WTC11 (cell line): ENCODE measurements around the gene PDK2. TPM values are rescaled to one million over a fixed set of nuclear protein-coding genes. Genes with fewer than 3 reads are reported as not detected.

Source experiments
- ATAC-seq: fragments of 200-7000 bp; cut with Tn5 transposase; 2 replicates; pipeline ENCODE4 v1.10.0; 2021; ENCODE audit warnings: mild to moderate bottlenecking, moderate library complexity
- CTCF ChIA-PET: fragments of 300-600 bp; sonication (Branson Sonifier 250); formaldehyde crosslinking; loops from one replicate; lab custom pipeline; 2021; ENCODE audit warnings: antibody characterized with exemption; lab: Charles Lee
- POLR2A ChIA-PET: fragments of 350-600 bp; sonication (Branson Sonifier 250); formaldehyde crosslinking; loops from one replicate; lab custom pipeline; 2021; ENCODE audit warnings: antibody characterized with exemption; lab: Charles Lee
- DNase-seq: peaks from one replicate; pipeline ENCODE4 v3.0.0; 2021; ENCODE audit warnings: low spot score
- H3K27ac Mint-ChIP-seq: 2 replicates; pipeline ENCODE4 v1.8.0; 2021; ENCODE audit warnings: mixed read lengths
- H3K27me3 Mint-ChIP-seq: 2 replicates; pipeline ENCODE4 v1.8.0; 2021; ENCODE audit warnings: low read depth, mild to moderate bottlenecking, moderate library complexity, mixed read lengths
- H3K36me3 Mint-ChIP-seq: 2 replicates; pipeline ENCODE4 v1.8.0; 2021; ENCODE audit warnings: mixed read lengths
- H3K4me1 Mint-ChIP-seq: 2 replicates; pipeline ENCODE4 v1.8.0; 2022; ENCODE audit warnings: mixed read lengths
- H3K4me3 Mint-ChIP-seq: 2 replicates; pipeline ENCODE4 v1.8.0; 2021; ENCODE audit warnings: mild to moderate bottlenecking, moderate library complexity, mixed read lengths
- H3K9me3 Mint-ChIP-seq: 2 replicates; pipeline ENCODE4 v1.8.0; 2021; ENCODE audit warnings: mixed read lengths
- CBFB ChIP-seq: sonication (generic); formaldehyde crosslinking; IDR thresholded peaks from 2 replicates; pipeline ENCODE4 v1.8.1; 2022; ENCODE audit warnings: mild to moderate bottlenecking, low read depth, missing genetic modification reagents
- CREB1 ChIP-seq: sonication (generic); formaldehyde crosslinking; IDR thresholded peaks from 2 replicates; pipeline ENCODE4 v1.8.0; 2023; ENCODE audit warnings: mild to moderate bottlenecking, missing genetic modification reagents
- ERG ChIP-seq: fragments of 250-450 bp; sonication (Bioruptor Pico); IDR thresholded peaks from 2 replicates; pipeline ENCODE4 v1.8.0; 2021; ENCODE audit warnings: mild to moderate bottlenecking
- GABPB1 ChIP-seq: sonication (generic); formaldehyde crosslinking; IDR thresholded peaks from 2 replicates; pipeline ENCODE4 v1.8.1; 2023; ENCODE audit warnings: mild to moderate bottlenecking, missing genetic modification reagents
- GRHL2 ChIP-seq: fragments of 250-450 bp; sonication (Bioruptor Pico); IDR thresholded peaks from 2 replicates; pipeline ENCODE4 v1.8.0; 2022; ENCODE audit warnings: mild to moderate bottlenecking, moderate library complexity; ENCODE audit not compliant: insufficient replicate concordance, severe bottlenecking
- HMGA2 ChIP-seq: fragments of 250-450 bp; sonication (Bioruptor Pico); IDR thresholded peaks from 2 replicates; pipeline ENCODE4 v1.4.0; 2021; ENCODE audit warnings: mild to moderate bottlenecking, moderate library complexity
- IRF2 ChIP-seq: sonication (generic); formaldehyde crosslinking; IDR thresholded peaks from 2 replicates; pipeline ENCODE4 v1.8.0; 2022; ENCODE audit warnings: low read depth, missing genetic modification reagents, borderline replicate concordance
- NFATC4 ChIP-seq: fragments of 250-450 bp; sonication (Bioruptor Pico); IDR thresholded peaks from 2 replicates; pipeline ENCODE4 v1.9.0; 2021; ENCODE audit warnings: mild to moderate bottlenecking
- NFE2L1 ChIP-seq: sonication (generic); formaldehyde crosslinking; IDR thresholded peaks from 2 replicates; pipeline ENCODE4 v1.8.1; 2023; ENCODE audit warnings: missing genetic modification reagents
- NR1H2 ChIP-seq: sonication (generic); formaldehyde crosslinking; IDR thresholded peaks from 2 replicates; pipeline ENCODE4 v1.9.0; 2021; ENCODE audit warnings: mild to moderate bottlenecking, moderate library complexity, missing genetic modification reagents
- NR3C1 ChIP-seq: sonication (generic); formaldehyde crosslinking; conservative IDR thresholded peaks from 2 replicates; pipeline ENCODE4 v1.8.1; 2023; ENCODE audit warnings: low read depth, mild to moderate bottlenecking, missing genetic modification reagents
- RORB ChIP-seq: fragments of 250-450 bp; sonication (Bioruptor Pico); IDR thresholded peaks from 2 replicates; pipeline ENCODE4 v1.9.0; 2021; ENCODE audit warnings: mild to moderate bottlenecking
- SMAD4 ChIP-seq: sonication (generic); formaldehyde crosslinking; IDR thresholded peaks from 2 replicates; pipeline ENCODE4 v1.8.0; 2022; ENCODE audit warnings: mild to moderate bottlenecking, missing genetic modification reagents
- TEAD1 ChIP-seq: sonication (generic); formaldehyde crosslinking; IDR thresholded peaks from 2 replicates; pipeline ENCODE4 v1.8.0; 2022; ENCODE audit warnings: mild to moderate bottlenecking, missing genetic modification reagents
- TEAD4 ChIP-seq: sonication (generic); formaldehyde crosslinking; IDR thresholded peaks from 2 replicates; pipeline ENCODE4 v1.8.0; 2022; ENCODE audit warnings: mild to moderate bottlenecking, missing genetic modification reagents
- USF1 ChIP-seq: sonication (generic); formaldehyde crosslinking; IDR thresholded peaks from 2 replicates; pipeline ENCODE4 v1.8.0; 2022; ENCODE audit warnings: mild to moderate bottlenecking, missing genetic modification reagents
- ZNF232 ChIP-seq: sonication (generic); formaldehyde crosslinking; IDR thresholded peaks from 2 replicates; pipeline ENCODE4 v1.8.0; 2022; ENCODE audit warnings: mild to moderate bottlenecking, missing genetic modification reagents
- ZNF396 ChIP-seq: fragments of 250-450 bp; sonication (Bioruptor Pico); IDR thresholded peaks from 2 replicates; pipeline ENCODE4 v1.8.0; 2021; ENCODE audit warnings: mild to moderate bottlenecking, moderate library complexity, borderline replicate concordance
- ZNF671 ChIP-seq: fragments of 250-450 bp; sonication (Bioruptor Pico); IDR thresholded peaks from 2 replicates; pipeline ENCODE4 v1.8.0; 2021; ENCODE audit warnings: mild to moderate bottlenecking
- ZSCAN18 ChIP-seq: fragments of 250-450 bp; sonication (Bioruptor Pico); IDR thresholded peaks from 2 replicates; pipeline ENCODE4 v2.1.2; 2022; ENCODE audit warnings: mild to moderate bottlenecking, moderate library complexity
- total RNA-seq: library from RNA; stranded (reverse); gene quantifications from 3 replicates; pipeline ENCODE4 v1.2.3, GENCODE V29; 2021
- TF ChIP-seq, protein P1 (sequence below): sonication (generic); formaldehyde crosslinking; IDR thresholded peaks from 2 replicates; pipeline ENCODE4 v1.8.0; 2023; ENCODE audit warnings: missing genetic modification reagents, mild to moderate bottlenecking, borderline replicate concordance

The PDK2 gene
- total RNA-seq, 1 experiment from 2014 or later = 16.6 TPM

DNA sequence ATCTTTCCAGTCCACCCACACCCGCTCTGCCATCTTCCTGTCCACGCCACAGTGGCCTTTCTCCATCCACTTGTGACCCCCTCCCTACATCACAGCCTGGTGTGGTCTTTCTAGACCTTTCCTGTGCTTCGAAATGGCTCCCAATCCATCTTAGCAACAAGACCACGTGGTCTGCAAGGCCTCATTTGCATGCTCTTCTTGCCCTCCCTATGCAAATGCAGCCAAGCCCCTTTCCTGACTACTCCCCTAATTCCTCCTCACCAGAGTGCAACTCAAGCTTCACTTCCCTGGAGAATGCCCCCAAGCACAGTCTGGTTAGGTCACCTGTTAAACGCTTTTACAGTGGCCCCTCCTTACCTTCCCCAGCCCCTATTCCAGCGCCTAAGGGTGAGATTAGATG, 49.2 kb downstream of the PDK2 start:
- POLR2A ChIA-PET = no interaction called here

GRCh38 chr17:50144845-50145531, 49.8 kb downstream of the PDK2 start:
- no peak overlapping the region for H3K27ac Mint-ChIP-seq
- H3K9me3 Mint-ChIP-seq = no peaks in the 10 kb centered on the region
- DNase-seq (no peak), ATAC-seq (no peak)
- TF ChIP-seq ZNF232 (CRISPR knock-in tag) (no peak), HMGA2 (no peak), USF1 (no peak), RORB (no peak), NFE2L1 (CRISPR knock-in tag) (no peak), CREB1 (no peak), ZNF396 (CRISPR knock-in tag) (no peak), SMAD4 (no peak), CBFB (CRISPR knock-in tag) (no peak), ZNF671 (CRISPR knock-in tag) (no peak), ERG (CRISPR knock-in tag) (no peak), NR1H2 (CRISPR knock-in tag) (no peak), TEAD4 (CRISPR knock-in tag) (no peak), ZSCAN18 (CRISPR knock-in tag) (no peak), GRHL2 (CRISPR knock-in tag) (no peak), IRF2 (no peak)
- H3K4me1 Mint-ChIP-seq = peaks cover 37% of the 10 kb centered on the region
- POLR2A ChIA-PET = no interaction called here
- H3K4me3 Mint-ChIP-seq = no peak overlapping the region
- peaks cover 15% of the 10 kb centered on the region for H3K27me3 Mint-ChIP-seq
- CTCF ChIA-PET = interaction anchor here (0.9 to 3.1 kb wide), 6 partner anchors 9 to 218 kb away, joined by 3 to 21 read pairs (median 4); no protein-coding TSS in a partner anchor
- H3K36me3 Mint-ChIP-seq = peaks cover 33% of the 10 kb centered on the region

More for the DNA sequence above, 49.2 kb downstream of the PDK2 start:
- Mint-ChIP-seq H3K4me3 (no peak overlapping the region), H3K4me1 (peaks cover 37% of the 10 kb centered on the region), H3K27ac (no peak overlapping the region), H3K9me3 (no peaks in the 10 kb centered on the region), H3K36me3 (peaks cover 38% of the 10 kb centered on the region), H3K27me3 (peaks cover 12% of the 10 kb centered on the region)
- ATAC-seq = no peak
- CTCF ChIA-PET = interaction anchor here (0.9 to 3.1 kb wide), 4 partner anchors 17 to 56 kb away, joined by 3 to 21 read pairs (median 3); no protein-coding TSS in a partner anchor
- no peak for DNase-seq
- no peak for TF ChIP-seq TEAD4 (CRISPR knock-in tag)
- TF ChIP-seq GABPB1 (CRISPR knock-in tag) = no peak
- no peak for TF ChIP-seq TEAD1
- TF ChIP-seq, protein P1, sequence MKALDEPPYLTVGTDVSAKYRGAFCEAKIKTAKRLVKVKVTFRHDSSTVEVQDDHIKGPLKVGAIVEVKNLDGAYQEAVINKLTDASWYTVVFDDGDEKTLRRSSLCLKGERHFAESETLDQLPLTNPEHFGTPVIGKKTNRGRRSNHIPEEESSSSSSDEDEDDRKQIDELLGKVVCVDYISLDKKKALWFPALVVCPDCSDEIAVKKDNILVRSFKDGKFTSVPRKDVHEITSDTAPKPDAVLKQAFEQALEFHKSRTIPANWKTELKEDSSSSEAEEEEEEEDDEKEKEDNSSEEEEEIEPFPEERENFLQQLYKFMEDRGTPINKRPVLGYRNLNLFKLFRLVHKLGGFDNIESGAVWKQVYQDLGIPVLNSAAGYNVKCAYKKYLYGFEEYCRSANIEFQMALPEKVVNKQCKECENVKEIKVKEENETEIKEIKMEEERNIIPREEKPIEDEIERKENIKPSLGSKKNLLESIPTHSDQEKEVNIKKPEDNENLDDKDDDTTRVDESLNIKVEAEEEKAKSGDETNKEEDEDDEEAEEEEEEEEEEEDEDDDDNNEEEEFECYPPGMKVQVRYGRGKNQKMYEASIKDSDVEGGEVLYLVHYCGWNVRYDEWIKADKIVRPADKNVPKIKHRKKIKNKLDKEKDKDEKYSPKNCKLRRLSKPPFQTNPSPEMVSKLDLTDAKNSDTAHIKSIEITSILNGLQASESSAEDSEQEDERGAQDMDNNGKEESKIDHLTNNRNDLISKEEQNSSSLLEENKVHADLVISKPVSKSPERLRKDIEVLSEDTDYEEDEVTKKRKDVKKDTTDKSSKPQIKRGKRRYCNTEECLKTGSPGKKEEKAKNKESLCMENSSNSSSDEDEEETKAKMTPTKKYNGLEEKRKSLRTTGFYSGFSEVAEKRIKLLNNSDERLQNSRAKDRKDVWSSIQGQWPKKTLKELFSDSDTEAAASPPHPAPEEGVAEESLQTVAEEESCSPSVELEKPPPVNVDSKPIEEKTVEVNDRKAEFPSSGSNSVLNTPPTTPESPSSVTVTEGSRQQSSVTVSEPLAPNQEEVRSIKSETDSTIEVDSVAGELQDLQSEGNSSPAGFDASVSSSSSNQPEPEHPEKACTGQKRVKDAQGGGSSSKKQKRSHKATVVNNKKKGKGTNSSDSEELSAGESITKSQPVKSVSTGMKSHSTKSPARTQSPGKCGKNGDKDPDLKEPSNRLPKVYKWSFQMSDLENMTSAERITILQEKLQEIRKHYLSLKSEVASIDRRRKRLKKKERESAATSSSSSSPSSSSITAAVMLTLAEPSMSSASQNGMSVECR (CRISPR knock-in tag) = no peak
- TF ChIP-seq NR3C1 (CRISPR knock-in tag) = no peak
- no peak for TF ChIP-seq NFATC4 (CRISPR knock-in tag)
